ENCODE data around the gene ANGPTL8.

ANGPTL8 gene

GRCh38 chr19:11230621-11231386 is 8.6 kb upstream of the ANGPTL8 start:
- intact Hi-C loops (cut with DNase I): no loop called here
- DNase-seq: no peak

- intact Hi-C loops (cut with DNase I): no loop called here
These were observed 6.9 kb upstream of the ANGPTL8 start for GRCh38 chr19:11232555-11232954.

DNA sequence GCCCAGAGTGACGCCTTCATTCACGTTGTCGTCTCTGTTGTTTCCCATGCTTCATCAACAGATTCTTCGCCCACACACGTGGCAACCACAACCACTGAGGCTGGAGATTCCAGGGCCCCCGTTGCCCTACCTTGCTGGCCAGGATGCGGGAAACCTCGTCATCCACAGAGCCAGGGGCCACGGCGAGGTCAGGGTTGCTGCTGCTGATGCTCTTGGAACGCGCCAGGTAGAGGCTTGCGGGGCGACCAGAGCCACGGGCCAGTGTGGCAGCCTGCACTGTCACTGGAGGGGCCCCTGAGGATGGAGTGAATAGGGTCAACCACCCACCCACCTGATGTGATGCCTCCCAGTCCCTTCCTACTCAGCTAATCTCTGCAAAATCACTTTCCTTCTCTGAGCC is 6.3 kb upstream of the ANGPTL8 start:
- no peak for DNase-seq

More at GRCh38 chr19:11232555-11232954, 6.9 kb upstream of the ANGPTL8 start:
- no peak for DNase-seq

GRCh38 chr19:11234486-11235075 is 4.8 kb upstream of the ANGPTL8 start:
- intact Hi-C loops (cut with DNase I): no loop called here
- DNase-seq: no peak

More for the DNA sequence above, 6.3 kb upstream of the ANGPTL8 start:
- intact Hi-C loops (cut with DNase I): no loop called here

DNA sequence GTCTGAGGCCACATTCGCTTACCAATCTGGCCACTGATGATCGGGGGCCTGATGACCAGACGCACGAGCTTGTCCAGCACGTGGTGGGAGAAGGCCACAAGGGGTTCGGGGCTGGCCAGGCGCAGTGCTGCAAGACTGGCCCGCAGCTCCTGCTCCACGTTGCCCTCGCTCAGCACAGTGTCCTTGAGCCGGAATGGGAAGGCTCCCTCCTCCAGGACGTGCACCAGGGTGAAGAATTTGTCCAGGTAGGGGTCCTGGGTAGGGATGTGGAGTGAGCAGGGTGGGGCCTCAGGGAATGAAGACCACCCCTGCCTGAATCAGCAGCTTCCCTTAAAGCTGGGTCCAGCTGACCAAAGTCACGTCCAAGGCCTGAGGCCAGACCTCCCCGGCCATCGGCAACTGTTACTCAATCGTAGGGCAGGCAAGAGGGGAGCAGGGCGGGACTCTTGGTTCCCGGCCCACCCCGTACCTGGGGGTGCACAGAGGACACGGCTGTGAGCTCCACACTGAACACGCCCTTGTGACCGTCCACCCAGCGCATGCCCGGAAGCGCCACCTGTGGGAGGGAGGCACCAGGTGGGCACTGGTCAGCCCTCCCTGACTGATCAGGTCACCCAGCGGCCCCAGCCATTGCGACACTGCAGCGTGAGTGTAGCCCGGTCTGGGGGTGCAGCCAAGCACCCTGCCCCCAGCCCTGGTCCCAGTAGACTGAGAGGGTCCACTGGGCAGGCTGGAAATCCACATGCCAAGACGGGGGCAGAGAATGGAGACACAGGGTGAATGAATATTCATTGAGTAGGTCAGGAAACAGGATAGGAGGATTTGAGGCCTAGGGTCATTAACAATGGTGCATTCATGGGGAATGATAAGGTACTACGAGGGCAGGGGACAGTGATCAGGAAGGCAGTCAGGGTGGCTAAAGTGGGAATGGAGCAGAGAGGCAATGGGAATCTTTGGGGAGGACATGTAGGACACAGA is 2.8 kb upstream of the ANGPTL8 start:
- DNase-seq: no peak
- intact Hi-C loops (cut with DNase I): no loop called here

DNA sequence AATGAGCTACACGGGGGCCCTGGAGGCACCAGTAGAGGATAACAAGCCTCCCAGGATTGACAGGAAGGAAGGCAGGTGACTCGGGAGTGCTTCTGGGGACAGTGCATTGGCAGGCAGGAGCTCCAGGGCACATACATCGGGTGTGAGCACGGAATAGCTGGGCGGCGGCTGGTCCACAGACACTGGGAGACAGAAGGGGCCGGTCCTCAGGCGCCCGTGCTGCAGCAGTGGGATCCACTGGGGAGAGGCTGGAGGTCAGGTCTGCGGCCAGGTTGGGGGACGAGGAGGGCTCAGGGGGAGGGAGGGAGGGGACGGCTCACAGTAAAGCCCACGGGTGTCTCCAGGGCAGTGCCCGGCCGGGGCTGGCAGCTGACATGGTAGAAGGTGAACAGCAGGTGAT is 2.1 kb upstream of the ANGPTL8 start:
- intact Hi-C loops (cut with DNase I): no loop called here
- DNase-seq: no peak

- no peak for DNase-seq
- intact Hi-C loops (cut with DNase I): no loop called here
These were observed 1.4 kb upstream of the ANGPTL8 start for GRCh38 chr19:11238041-11238440.

DNA sequence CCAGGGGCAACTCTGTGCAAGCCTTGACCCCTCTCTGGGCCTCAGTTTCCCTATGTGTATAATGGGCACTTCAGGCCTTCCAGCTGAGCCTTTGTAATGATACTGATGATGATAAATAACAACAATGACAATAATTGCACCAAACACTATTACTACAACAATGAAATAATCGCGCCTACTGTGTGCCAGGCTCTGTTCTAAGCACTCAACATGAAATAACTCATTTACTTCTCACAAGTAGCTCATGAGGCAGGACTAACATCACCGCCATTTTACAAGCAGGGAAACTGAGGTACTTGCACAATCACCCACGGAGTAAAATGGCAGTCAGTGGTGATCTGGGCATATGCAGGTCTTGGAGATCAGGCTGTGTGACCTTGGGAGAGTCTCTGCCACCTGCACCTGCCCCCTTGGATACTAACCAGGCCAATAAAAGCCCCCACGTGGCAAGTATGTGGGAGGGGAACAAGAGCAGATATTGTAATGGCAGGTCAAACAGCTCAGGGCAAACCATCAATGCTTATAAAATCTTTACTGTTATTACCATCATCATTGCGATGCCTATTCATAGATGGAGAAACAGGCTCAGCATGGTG is 540 bp upstream of the ANGPTL8 start:
- intact Hi-C loops (cut with DNase I): no loop called here
- no peak for DNase-seq

DNA sequence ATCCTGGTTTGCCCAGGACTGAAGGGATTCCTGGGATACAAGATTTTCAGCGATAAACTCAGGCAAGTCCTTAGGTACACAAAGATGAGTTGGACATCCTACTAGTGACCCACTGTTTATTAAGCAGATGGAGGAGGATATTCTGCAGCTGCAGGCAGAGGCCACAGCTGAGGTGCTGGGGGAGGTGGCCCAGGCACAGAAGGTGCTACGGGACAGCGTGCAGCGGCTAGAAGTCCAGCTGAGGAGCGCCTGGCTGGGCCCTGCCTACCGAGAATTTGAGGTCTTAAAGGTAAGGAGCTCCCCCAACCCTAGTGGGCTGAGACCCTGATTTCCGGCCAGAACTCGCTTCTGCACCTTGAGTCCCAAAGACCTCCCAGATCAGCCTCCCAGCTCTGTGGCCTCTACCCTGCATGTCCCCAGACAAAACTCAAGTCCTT is 607 bp downstream of the ANGPTL8 start:
- intact Hi-C loops (cut with DNase I): no loop called here

GRCh38 chr19:11242025-11242424 is 2.6 kb downstream of the ANGPTL8 start:
- intact Hi-C loops (cut with DNase I): no loop called here
- no peak for DNase-seq

More for the DNA sequence above, 607 bp downstream of the ANGPTL8 start:
- DNase-seq: no peak

DNA sequence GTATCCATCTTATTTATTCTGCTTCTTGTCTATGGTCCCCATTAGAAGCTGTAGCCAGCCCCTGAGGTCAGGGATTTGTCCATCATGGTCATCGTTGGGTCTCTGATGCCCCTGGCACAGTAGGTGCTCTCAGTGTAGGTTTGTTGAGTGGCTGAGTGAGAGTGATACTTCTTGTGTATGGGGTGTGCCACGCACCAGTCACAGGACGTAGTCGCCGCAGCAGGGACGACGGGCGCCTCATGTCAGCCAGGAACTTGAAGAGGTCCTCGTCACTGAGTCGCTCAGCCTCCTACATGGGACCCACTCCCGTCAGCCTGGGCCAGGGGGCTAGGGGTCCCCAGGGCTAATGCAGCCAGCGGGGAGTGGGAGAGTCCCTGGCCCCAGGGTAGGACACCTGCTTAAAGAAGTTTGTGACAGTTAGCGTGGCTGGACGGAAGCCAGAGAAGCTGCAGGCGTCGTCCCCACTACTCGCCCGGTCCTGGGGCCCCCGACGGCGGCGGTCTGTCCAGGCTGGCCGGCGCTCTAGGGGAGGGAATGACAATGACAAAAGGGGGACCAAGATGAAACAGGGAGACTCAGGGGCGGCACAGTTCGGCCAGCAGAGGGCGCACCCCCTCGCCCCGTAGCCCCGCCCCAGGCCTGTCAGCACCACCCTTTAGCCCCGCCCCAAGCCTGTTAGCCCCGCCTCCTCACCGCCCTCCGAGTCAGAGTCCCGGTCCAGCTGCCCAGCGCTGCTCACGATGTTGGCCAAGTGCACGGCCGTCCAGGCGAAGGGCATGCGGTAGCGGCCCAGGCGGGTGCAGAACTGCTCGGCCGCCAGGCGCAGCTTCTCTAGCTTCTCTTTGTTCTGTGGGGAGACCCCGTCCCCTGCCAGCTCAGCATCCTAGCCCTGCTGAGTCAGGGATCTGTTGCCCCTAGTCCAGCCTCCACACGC is 3.7 kb downstream of the ANGPTL8 start:
- peak; percentile 88 to 97 (median 93) for DNase-seq
- intact Hi-C loops (cut with DNase I): no loop called here

DNA sequence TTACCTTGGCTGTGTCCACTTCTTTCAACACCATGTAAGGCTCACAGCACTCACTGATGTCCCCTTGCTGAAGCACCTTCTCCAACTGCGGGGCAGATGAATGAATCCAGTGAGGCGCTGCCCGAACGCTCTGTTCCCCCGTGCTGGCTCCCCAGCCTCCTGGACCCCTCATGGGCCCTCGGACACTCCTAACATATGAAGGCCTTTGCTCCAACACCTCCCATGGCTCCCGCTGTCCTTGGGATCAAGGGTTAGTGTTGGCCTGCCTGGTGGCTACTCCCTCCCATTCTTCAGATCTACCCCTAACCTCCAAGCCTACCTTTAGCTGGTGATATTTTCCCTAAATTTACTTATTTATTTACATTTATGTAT is 4.4 kb downstream of the ANGPTL8 start:
- intact Hi-C loops (cut with DNase I): no loop called here

GRCh38 chr19:11244846-11245589 is 5.6 kb downstream of the ANGPTL8 start:
- DNase-seq: no peak
- intact Hi-C loops (cut with DNase I): no loop called here

More for the DNA sequence above, 4.4 kb downstream of the ANGPTL8 start:
- no peak for DNase-seq

DNA sequence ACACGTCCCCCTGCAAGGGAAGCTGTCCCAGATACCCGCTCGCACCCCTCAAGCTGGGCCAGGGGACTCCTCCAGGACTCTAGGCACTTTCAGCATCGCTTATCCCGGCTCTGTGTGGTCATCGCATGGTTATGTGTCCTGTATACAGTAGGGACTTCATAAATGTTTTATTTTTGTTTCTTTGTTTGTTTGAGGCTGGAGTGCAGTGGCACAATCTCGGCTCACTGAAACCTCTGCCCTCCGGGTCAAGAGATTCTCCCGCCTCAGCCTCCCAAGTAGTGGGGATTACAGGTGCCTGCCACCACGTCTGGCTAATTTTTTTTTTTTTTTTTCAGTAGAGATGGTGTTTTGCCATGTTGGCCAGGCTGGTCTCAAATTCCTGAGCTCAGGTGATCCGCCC is 7.5 kb downstream of the ANGPTL8 start:
- intact Hi-C loops (cut with DNase I): no loop called here

GRCh38 chr19:11247391-11247790 is 8.0 kb downstream of the ANGPTL8 start:
- no peak for DNase-seq
- intact Hi-C loops (cut with DNase I): no loop called here

More for the DNA sequence above, 7.5 kb downstream of the ANGPTL8 start:
- no peak for DNase-seq

DNA sequence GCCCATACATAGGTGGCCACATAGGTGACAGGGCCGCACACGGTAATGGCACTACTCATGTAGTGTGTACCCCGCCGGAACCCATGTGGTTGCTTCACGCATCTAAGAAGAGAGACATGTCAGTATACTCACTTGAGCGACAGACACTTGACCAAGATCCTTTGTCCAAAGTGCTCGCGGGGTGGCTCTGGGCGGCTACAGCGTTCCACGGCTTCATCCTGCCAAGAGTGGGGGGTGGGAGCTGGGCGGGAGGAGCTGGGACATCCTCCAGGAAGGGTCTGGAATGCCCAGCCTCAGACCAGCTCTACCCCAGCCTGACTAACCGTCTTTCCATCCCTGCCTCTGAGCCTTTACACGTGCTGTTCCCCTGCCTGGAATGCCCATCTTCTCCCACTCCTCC is 8.5 kb downstream of the ANGPTL8 start:
- DNase-seq: no peak
- intact Hi-C loops (cut with DNase I): no loop called here

DNA sequence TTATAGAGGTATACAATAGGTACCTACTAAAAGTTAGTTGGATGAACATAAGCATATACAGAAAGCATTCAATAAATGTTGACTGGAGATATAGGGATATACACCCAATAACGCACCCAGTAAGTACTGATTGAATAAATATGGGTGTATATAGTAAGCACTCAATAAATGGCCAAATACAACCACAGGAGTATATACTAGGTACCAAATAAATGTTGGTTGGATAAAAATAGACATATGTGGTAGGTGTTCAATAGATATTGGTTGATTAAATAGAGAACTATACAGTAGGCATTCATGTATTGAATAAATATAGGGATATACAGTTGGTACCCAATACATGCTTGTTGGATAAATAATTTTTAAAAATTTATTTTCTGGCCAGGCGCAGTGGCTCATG is 9.4 kb downstream of the ANGPTL8 start:
- DNase-seq: no peak
- intact Hi-C loops (cut with DNase I): no loop called here

- intact Hi-C loops (cut with DNase I): no loop called here
- DNase-seq: no peak
These were observed 11.8 kb downstream of the ANGPTL8 start for GRCh38 chr19:11251217-11251616.

Data from head of caudate nucleus (tissue), 42 donors.